GM12878 (cell line): ENCODE results near the gene CLECL1. TPM values are rescaled to one million over a fixed set of nuclear protein-coding genes. Genes with fewer than 3 reads are reported as not detected.

Experiments
- BCL11A ChIP-seq: IDR thresholded peaks from 2 replicates; pipeline ENCODE4 v1.6.1; 2011; ENCODE audit warnings: low read depth, low read length
- CHD4 ChIP-seq: fragments of 200-600 bp; sonication (generic); IDR thresholded peaks from 2 replicates; pipeline ENCODE4 v1.6.1; 2016; ENCODE audit warnings: mild to moderate bottlenecking
- CREM ChIP-seq: IDR thresholded peaks from 2 replicates; pipeline ENCODE4 v1.6.1; 2014; ENCODE audit warnings: antibody characterized with exemption, low read depth
- DPF2 ChIP-seq: fragments of 450-650 bp; IDR thresholded peaks from 2 replicates; pipeline ENCODE4 v1.6.1; 2017; ENCODE audit warnings: mild to moderate bottlenecking
- EED ChIP-seq: sonication (generic); IDR thresholded peaks from 2 replicates; pipeline ENCODE4 v1.6.1; 2016; ENCODE audit warnings: antibody characterized with exemption, low read depth
- EGR1 ChIP-seq, 2 experiments: IDR thresholded peaks; 1 replicate in 1 of 2; 2 replicates in 1 of 2; pipeline ENCODE4 v1.6.1; 2011 to 2012; ENCODE audit warnings: low read depth in 2 of 2, low read length in 2 of 2, borderline replicate concordance in 1 of 2, mild to moderate bottlenecking in 1 of 2, moderate library complexity in 1 of 2
- HSF1 ChIP-seq: fragments of 150-350 bp; IDR thresholded peaks from 2 replicates; pipeline ENCODE4 v1.6.1; 2014; ENCODE audit warnings: mild to moderate bottlenecking, low read depth, low read length
- IRF4 ChIP-seq: IDR thresholded peaks from 2 replicates; pipeline ENCODE4 v1.6.1; 2011; ENCODE audit warnings: low read depth, low read length
- KDM1A ChIP-seq: fragments of 200-600 bp; sonication (generic); IDR thresholded peaks from 2 replicates; pipeline ENCODE4 v1.6.1; 2016; ENCODE audit warnings: borderline replicate concordance
- NFIC ChIP-seq: IDR thresholded peaks from 2 replicates; pipeline ENCODE4 v1.6.1; 2012; ENCODE audit warnings: low read depth, mild to moderate bottlenecking, inconsistent platforms, low read length, moderate library complexity
- NKRF ChIP-seq: fragments of 450-650 bp; conservative IDR thresholded peaks from 2 replicates; pipeline ENCODE4 v1.6.1; 2017; ENCODE audit warnings: mild to moderate bottlenecking, moderate library complexity
- NR2C2 ChIP-seq: IDR thresholded peaks from 2 replicates; pipeline ENCODE4 v1.6.1; 2011; ENCODE audit warnings: borderline replicate concordance, low read depth; ENCODE audit not compliant: control insufficient read depth, insufficient read length
- NRF1 ChIP-seq: conservative IDR thresholded peaks from 2 replicates; pipeline ENCODE4 v1.6.1; 2011; ENCODE audit warnings: mild to moderate bottlenecking, low read depth, low read length, improper control_type of control experiment
- PML ChIP-seq: IDR thresholded peaks from 2 replicates; pipeline ENCODE4 v1.6.1; 2012; ENCODE audit warnings: low read length, inconsistent platforms
- POU2F2 ChIP-seq: IDR thresholded peaks from 3 replicates; pipeline ENCODE4 v1.6.1; 2011; ENCODE audit warnings: low read depth, mild to moderate bottlenecking, low read length, borderline replicate concordance
- RFX5 ChIP-seq: IDR thresholded peaks from 2 replicates; pipeline ENCODE4 v1.6.1; 2011; ENCODE audit warnings: low read depth, low read length, improper control_type of control experiment
- RUNX3 ChIP-seq: IDR thresholded peaks from 2 replicates; pipeline ENCODE4 v1.6.1; 2012; ENCODE audit warnings: low read length, inconsistent platforms
- SKIL ChIP-seq: fragments of 450-650 bp; IDR thresholded peaks from 2 replicates; pipeline ENCODE4 v1.6.1; 2017; ENCODE audit warnings: mild to moderate bottlenecking, low read depth, inconsistent platforms; ENCODE audit not compliant: poor library complexity, severe bottlenecking
- SMAD1 ChIP-seq: fragments of 450-650 bp; IDR thresholded peaks from 2 replicates; pipeline ENCODE4 v1.6.1; 2018; ENCODE audit warnings: mild to moderate bottlenecking, low read depth; ENCODE audit not compliant: partially characterized antibody
- SMC3 ChIP-seq: IDR thresholded peaks from 2 replicates; pipeline ENCODE4 v1.6.1; 2011; ENCODE audit warnings: low read length, improper control_type of control experiment, borderline replicate concordance
- SUZ12 ChIP-seq: fragments of 200-600 bp; sonication (generic); IDR thresholded peaks from one replicate; pipeline ENCODE4 v1.6.1; 2018; ENCODE audit warnings: antibody characterized with exemption, mild to moderate bottlenecking; ENCODE audit not compliant: unreplicated experiment
- USF1 ChIP-seq: IDR thresholded peaks from 2 replicates; pipeline ENCODE4 v1.6.1; 2011; ENCODE audit warnings: borderline replicate concordance, low read depth, mild to moderate bottlenecking, moderate library complexity, mixed read lengths, low read length; ENCODE audit not compliant: insufficient read depth; ENCODE audit errors: extremely low read length
- polyA plus RNA-seq, 11 experiments: library from polyadenylated mRNA; depleted of rRNA in 4 of 11; unstranded in 6 of 11; stranded (reverse) in 5 of 11; fragments of >200 nt; fragmentation: Nextera tagmentation in 4 of 11; fragmentation: Illumina TruSeq in 1 of 11; extraction: Ambion mirVana in 4 of 11; extraction: Trizol in 1 of 11; gene quantifications; 1 replicate in 1 of 11; 2 replicates in 10 of 11; pipeline versions ENCODE4 v1.2.1 to v1.2.3, GENCODE V29; 2011 to 2016; ENCODE audit warnings: inconsistent platforms in 2 of 11, missing spikeins in 2 of 11, low read depth in 1 of 11
- total RNA-seq, 4 experiments: library from RNA; depleted of rRNA in 3 of 4; stranded (reverse); fragments of >200 nt in 3 of 4; fragmentation: Illumina TruSeq in 1 of 4; extraction: Trizol in 1 of 4; gene quantifications; 2 replicates each; pipeline versions ENCODE4 v1.2.1 to v1.2.3, GENCODE V29; 2013 to 2021
- TF ChIP-seq, protein P1 (sequence below): IDR thresholded peaks from 2 replicates; pipeline ENCODE4 v1.6.1; 2011; ENCODE audit warnings: mild to moderate bottlenecking, low read depth, low read length, moderate library complexity; ENCODE audit not compliant: insufficient replicate concordance

CLECL1 gene
- total and polyA plus RNA-seq, 10 of the 15 experiments (the other 5 are each of a cell fraction or from before 2014, with no cell fraction given), result 4.6 to 56.5 (median 46.4) TPM

- TF ChIP-seq POU2F2, result no peak
- TF ChIP-seq BCL11A, result no peak
- peak; percentile 53; the same call in 1 of the 2 replicates for TF ChIP-seq NFIC
- peak; percentile 65 for TF ChIP-seq PML
- no peak for TF ChIP-seq SMAD1
- no peak for TF ChIP-seq NR2C2
- TF ChIP-seq DPF2, result 0 out of 2 replicates have a peak, but pooled peaks have one; percentile 43
- TF ChIP-seq RUNX3, result peak; percentile 41; the same call in 1 of the 2 replicates
- TF ChIP-seq NRF1, result no peak
- TF ChIP-seq CREM, result 0 out of 2 replicates have a peak, but pooled peaks have one; percentile 11
- no peak for TF ChIP-seq NKRF
- TF ChIP-seq SKIL, result no peak
- no peak for TF ChIP-seq KDM1A
- no peak for TF ChIP-seq RFX5
- no peak for TF ChIP-seq SMC3
- no peak for TF ChIP-seq IRF4
- no peak for TF ChIP-seq USF1
- no peak for TF ChIP-seq SUZ12
- no peak for TF ChIP-seq HSF1
- TF ChIP-seq EED, result no peak
- TF ChIP-seq, protein P1, sequence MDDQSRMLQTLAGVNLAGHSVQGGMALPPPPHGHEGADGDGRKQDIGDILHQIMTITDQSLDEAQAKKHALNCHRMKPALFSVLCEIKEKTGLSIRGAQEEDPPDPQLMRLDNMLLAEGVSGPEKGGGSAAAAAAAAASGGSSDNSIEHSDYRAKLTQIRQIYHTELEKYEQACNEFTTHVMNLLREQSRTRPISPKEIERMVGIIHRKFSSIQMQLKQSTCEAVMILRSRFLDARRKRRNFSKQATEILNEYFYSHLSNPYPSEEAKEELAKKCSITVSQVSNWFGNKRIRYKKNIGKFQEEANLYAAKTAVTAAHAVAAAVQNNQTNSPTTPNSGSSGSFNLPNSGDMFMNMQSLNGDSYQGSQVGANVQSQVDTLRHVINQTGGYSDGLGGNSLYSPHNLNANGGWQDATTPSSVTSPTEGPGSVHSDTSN, result no peak
- TF ChIP-seq EGR1 (IDR thresholded peaks at IDR 0.05; ENCODE audit: borderline replicate concordance in 1 of 2, low read depth in 2 of 2, low read length in 2 of 2), result no peak
- no peak for TF ChIP-seq CHD4
Observed at GRCh38 chr12:9717070-9717925, 15.6 kb downstream of the CLECL1 start (continued).
